Left colon (tissue), 2 donors: ENCODE results near the gene MID1. TPM values are rescaled to one million over a fixed set of nuclear protein-coding genes. Genes with fewer than 3 reads are reported as not detected.
"Not testable (repeated sequence)": the region's sequence is repeated elsewhere in the genome, so short reads cannot be mapped to it uniquely, and the experiment has no call there.

Source experiments
- ATAC-seq: fragments of 200-7000 bp; cut with Tn5 transposase; one replicate; pipeline ENCODE4 v1.9.1; 2020; ENCODE audit warnings: mild to moderate bottlenecking, moderate library complexity
- DNase-seq, 2 donors: peaks; one replicate each; pipeline ENCODE4 v3.0.0-alpha.2; 2020
- intact Hi-C, 2 donors: fragments of 100-400 bp; cut with DNase I in 1 of 2; cut with micrococcal nuclease in 1 of 2; formaldehyde crosslinking; loops; one replicate each; pipeline versions ENCODE4 v1.11.2 to v1.14.0; 2022; cut with DNase I, micrococcal nuclease
- total RNA-seq, 2 donors: library from RNA; stranded (reverse); fragmentation: NEBNext Ultra II Directional; extraction: Animal tissue kit (Norgen Biotek cat#: 25700); gene quantifications; one replicate each; pipeline ENCODE4 v1.2.1, GENCODE V29; 2021
- donor health status: DM: no; HTN: no; CAD: no.
- donor health status: DM: yes; HTN: yes; CAD: no.

The MID1 gene
- total RNA-seq, 2 donors from 2014 or later, result 38.5 to 40.1 TPM

GRCh38 chrX:10584882-10585281 lies 35.5 kb downstream of the MID1 start:
- DNase-seq, ATAC-seq, intact Hi-C loops: not testable (repeated sequence)

- DNase-seq, result no peak
- intact Hi-C loops, result no loop called here
- no peak for ATAC-seq
These were observed 37.4 kb downstream of the MID1 start for GRCh38 chrX:10582945-10583344.

GRCh38 chrX:10582215-10582733 lies 38.1 kb downstream of the MID1 start:
- DNase-seq (no peak), ATAC-seq (peak; percentile 79)
- intact Hi-C loops, result no loop called here

- DNase-seq, result no peak
- intact Hi-C loops, result no loop called here
- no peak for ATAC-seq
These were observed 41.0 kb downstream of the MID1 start for GRCh38 chrX:10579112-10580011.

GRCh38 chrX:10578527-10578926 lies 41.9 kb downstream of the MID1 start:
- intact Hi-C loops, result no loop called here
- ATAC-seq (no peak), DNase-seq (no peak)

- no peak for DNase-seq
- intact Hi-C loops, result no loop called here
- ATAC-seq, result peak; percentile 42
These were observed 42.5 kb downstream of the MID1 start for GRCh38 chrX:10577853-10578252.

GRCh38 chrX:10576777-10577447 lies 43.5 kb downstream of the MID1 start:
- intact Hi-C loops, result no loop called here
- no peak for ATAC-seq
- no peak for DNase-seq

GRCh38 chrX:10576186-10576585 lies 44.2 kb downstream of the MID1 start:
- ATAC-seq, result no peak
- DNase-seq, result no peak
- intact Hi-C loops, result no loop called here

GRCh38 chrX:10574663-10575062 lies 45.7 kb downstream of the MID1 start:
- ATAC-seq (no peak), DNase-seq (no peak)
- intact Hi-C loops, result no loop called here

GRCh38 chrX:10571260-10571659 lies 49.1 kb downstream of the MID1 start:
- no peak for DNase-seq
- intact Hi-C loops, result no loop called here
- no peak for ATAC-seq

- ATAC-seq, result no peak
- intact Hi-C loops, result no loop called here
These were observed 49.8 kb downstream of the MID1 start for GRCh38 chrX:10570601-10571000.

GRCh38 chrX:10569946-10570345 lies 50.4 kb downstream of the MID1 start:
- ATAC-seq, result no peak
- no peak for DNase-seq
- intact Hi-C loops, result no loop called here

More at GRCh38 chrX:10570601-10571000, 49.8 kb downstream of the MID1 start:
- no peak for DNase-seq

GRCh38 chrX:10568428-10568827 lies 52.0 kb downstream of the MID1 start:
- DNase-seq (no peak), ATAC-seq (no peak)
- intact Hi-C loops, result no loop called here

- intact Hi-C loops, result no loop called here
- DNase-seq (no peak), ATAC-seq (no peak)
These were observed 53.2 kb downstream of the MID1 start for GRCh38 chrX:10567136-10567535.

GRCh38 chrX:10566716-10567097 lies 53.7 kb downstream of the MID1 start:
- DNase-seq (no peak), ATAC-seq (no peak)
- intact Hi-C loops, result no loop called here

- intact Hi-C loops, result no loop called here
- no peak for ATAC-seq
- DNase-seq, result no peak
These were observed 55.9 kb downstream of the MID1 start for GRCh38 chrX:10564484-10564883.

GRCh38 chrX:10557166-10557565 lies 63.2 kb downstream of the MID1 start:
- intact Hi-C loops, result no loop called here
- DNase-seq (no peak), ATAC-seq (no peak)

- intact Hi-C loops, result no loop called here
- DNase-seq (no peak), ATAC-seq (peak; percentile 74)
These were observed 64.0 kb downstream of the MID1 start for GRCh38 chrX:10556405-10556804.

- no peak for ATAC-seq
- no peak for DNase-seq
These were observed 64.5 kb downstream of the MID1 start for GRCh38 chrX:10555846-10556245.

GRCh38 chrX:10554612-10555270 lies 65.6 kb downstream of the MID1 start:
- intact Hi-C loops, result no loop called here
- DNase-seq, result no peak
- no peak for ATAC-seq

More at GRCh38 chrX:10555846-10556245, 64.5 kb downstream of the MID1 start:
- intact Hi-C loops, result no loop called here
